GM12878 (cell line): ENCODE results near the gene RICTOR. TPM values are rescaled to one million over a fixed set of nuclear protein-coding genes. Genes with fewer than 3 reads are reported as not detected.

Experiments
- ATAC-seq: fragments of 200-7000 bp; cut with Tn5 transposase; 3 replicates; pipeline ENCODE4 v1.9.1; 2020; ENCODE audit warnings: mild to moderate bottlenecking, moderate library complexity
- BruUV-seq: library from RNA; stranded (reverse); fragments of 400-500 nt; replicated peaks from 2 replicates; lab custom pipeline; 2021; lab: Mats Ljungman, UMichigan
- CTCF ChIA-PET: fragments of 300-600 bp; sonication (Branson Sonifier 250); formaldehyde crosslinking; extraction: SDS; loops from one replicate; lab custom pipeline; 2021; ENCODE audit warnings: inconsistent platforms; lab: Yijun Ruan, JAX
- POLR2A ChIA-PET: fragments of 350-600 bp; formaldehyde crosslinking; extraction: SDS; loops from one replicate; lab custom pipeline; 2021; ENCODE audit warnings: inconsistent platforms; lab: Charles Lee
- RAD21 ChIA-PET: fragments of 300-600 bp; sonication (Branson Sonifier 250); formaldehyde crosslinking; loops from one replicate; lab custom pipeline; 2023; ENCODE audit warnings: antibody characterized with exemption; ENCODE audit not compliant: unreplicated experiment; lab: Charles Lee
- SMC1A ChIA-PET: fragments of 300-600 bp; sonication (Branson Sonifier 250); formaldehyde crosslinking; loops from one replicate; lab custom pipeline; 2023; ENCODE audit not compliant: unreplicated experiment, uncharacterized antibody; lab: Charles Lee
- DNase-seq: peaks from one replicate; pipeline ENCODE4 v3.0.0-alpha.2; 2011; ENCODE audit warnings: low read depth, low spot score
- FAIRE-seq: peaks from 3 replicates; lab custom pipeline; 2011; peaks lifted over from hg19 to GRCh38; lab: Jason Lieb, UNC
- H2AFZ ChIP-seq: 2 replicates; pipeline ENCODE4 v1.6.0; 2011; ENCODE audit warnings: low read depth, low read length, control low read depth; ENCODE audit not compliant: control insufficient read depth
- H3K27ac ChIP-seq: 2 replicates; pipeline ENCODE4 v1.5.1; 2011; ENCODE audit warnings: control low read depth; ENCODE audit not compliant: control insufficient read depth, insufficient read depth
- H3K27me3 ChIP-seq, 2 experiments: replicated peaks in 1 of 2; 2 replicates each; pipeline versions ENCODE4 v1.6.0 to v1.6.1; 2011; ENCODE audit warnings: low read length in 1 of 2; ENCODE audit not compliant: control insufficient read depth in 2 of 2, insufficient read depth in 2 of 2
- H3K36me3 ChIP-seq, 2 experiments: 2 replicates each; pipeline ENCODE4 v1.5.1; 2011; ENCODE audit warnings: low read length in 1 of 2; ENCODE audit not compliant: control insufficient read depth in 2 of 2, insufficient read depth in 2 of 2
- H3K4me1 ChIP-seq: 2 replicates; pipeline ENCODE4 v1.6.1; 2011; ENCODE audit warnings: mild to moderate bottlenecking, low read length, moderate library complexity, mixed read lengths; ENCODE audit not compliant: control insufficient read depth, insufficient read depth
- H3K4me2 ChIP-seq: 2 replicates; pipeline ENCODE4 v1.6.0; 2011; ENCODE audit warnings: control low read depth; ENCODE audit not compliant: control insufficient read depth, insufficient read depth
- H3K4me3 ChIP-seq: fragments of 200-600 bp; sonication (generic); 2 replicates; pipeline ENCODE4 v1.5.1; 2016
- H3K79me2 ChIP-seq: 2 replicates; pipeline ENCODE4 v1.6.0; 2011; ENCODE audit warnings: low read length; ENCODE audit not compliant: control insufficient read depth, insufficient read depth
- H3K9ac ChIP-seq: 2 replicates; pipeline ENCODE4 v1.8.0; 2011; ENCODE audit warnings: low read length, control low read depth, mixed read lengths; ENCODE audit not compliant: control insufficient read depth, insufficient read depth
- H3K9me3 ChIP-seq: replicated peaks from 3 replicates; pipeline ENCODE4 v1.5.1; 2011; ENCODE audit warnings: mild to moderate bottlenecking, low read length; ENCODE audit not compliant: control insufficient read depth, insufficient read depth
- H4K20me1 ChIP-seq: 2 replicates; pipeline ENCODE4 v1.6.0; 2011; ENCODE audit not compliant: control insufficient read depth, insufficient read depth
- CEBPB ChIP-seq, 2 experiments: fragments of 150-350 bp in 1 of 2; IDR thresholded peaks; 2 replicates each; pipeline ENCODE4 v1.6.1; 2012 to 2014; ENCODE audit warnings: low read depth in 2 of 2, low read length in 2 of 2, borderline replicate concordance in 1 of 2, inconsistent platforms in 1 of 2
- EED ChIP-seq: sonication (generic); IDR thresholded peaks from 2 replicates; pipeline ENCODE4 v1.6.1; 2016; ENCODE audit warnings: antibody characterized with exemption, low read depth
- HSF1 ChIP-seq: fragments of 150-350 bp; IDR thresholded peaks from 2 replicates; pipeline ENCODE4 v1.6.1; 2014; ENCODE audit warnings: mild to moderate bottlenecking, low read depth, low read length
- IKZF2 ChIP-seq, 2 experiments: fragments of 450-650 bp; IDR thresholded peaks; 2 replicates each; pipeline ENCODE4 v1.6.1; 2017; ENCODE audit warnings: mild to moderate bottlenecking in 2 of 2, moderate library complexity in 2 of 2
- MXI1 ChIP-seq: fragments of 150-350 bp; IDR thresholded peaks from 2 replicates; pipeline ENCODE4 v1.6.1; 2011; ENCODE audit warnings: low read depth, mild to moderate bottlenecking, inconsistent platforms, low read length, improper control_type of control experiment
- NBN ChIP-seq: fragments of 450-650 bp; IDR thresholded peaks from 2 replicates; pipeline ENCODE4 v1.6.1; 2016
- RAD51 ChIP-seq: fragments of 450-650 bp; IDR thresholded peaks from 2 replicates; pipeline ENCODE4 v1.6.1; 2016; ENCODE audit warnings: moderate library complexity, mild to moderate bottlenecking, inconsistent platforms
- RFX5 ChIP-seq: IDR thresholded peaks from 2 replicates; pipeline ENCODE4 v1.6.1; 2011; ENCODE audit warnings: low read depth, low read length, improper control_type of control experiment
- SREBF2 ChIP-seq: IDR thresholded peaks from 2 replicates; pipeline ENCODE4 v1.6.1; 2012; ENCODE audit warnings: mild to moderate bottlenecking, low read length
- STAT3 ChIP-seq: IDR thresholded peaks from 2 replicates; pipeline ENCODE4 v1.6.1; 2011; ENCODE audit warnings: low read depth, low read length, improper control_type of control experiment
- TARDBP ChIP-seq: IDR thresholded peaks from 2 replicates; pipeline ENCODE4 v1.6.1; 2016; ENCODE audit warnings: borderline replicate concordance
- TCF12 ChIP-seq: IDR thresholded peaks from 2 replicates; pipeline ENCODE4 v1.6.1; 2011; ENCODE audit warnings: low read depth, mild to moderate bottlenecking, low read length
- USF1 ChIP-seq: IDR thresholded peaks from 2 replicates; pipeline ENCODE4 v1.6.1; 2011; ENCODE audit warnings: borderline replicate concordance, low read depth, mild to moderate bottlenecking, moderate library complexity, mixed read lengths, low read length; ENCODE audit not compliant: insufficient read depth; ENCODE audit errors: extremely low read length
- ZBTB33 ChIP-seq: fragments of 450-650 bp; IDR thresholded peaks from 2 replicates; pipeline ENCODE4 v1.6.1; 2017; ENCODE audit warnings: mild to moderate bottlenecking
- WGBS: methylation state at CpG from one replicate; pipeline ENCODE4 v1.1.6; 2016; ENCODE audit warnings: low lambda C conversion rate; ENCODE audit not compliant: insufficient replicate concordance, insufficient coverage; ENCODE audit errors: missing lambda C conversion rate; 5-methylcytosine and 5-hydroxymethylcytosine counted together
- in situ Hi-C: fragments of 300-500 bp; cut with MboI; formaldehyde crosslinking; loops from 9 replicates; pipeline ENCODE4 v1.14.3; 2018; ENCODE audit warnings: mixed read lengths
- intact Hi-C: fragments of 100-400 bp; cut with micrococcal nuclease; formaldehyde crosslinking; loops from one replicate; pipeline ENCODE4 v1.14.2; 2022; ENCODE audit not compliant: unreplicated experiment
- polyA plus RNA-seq, 11 experiments: library from polyadenylated mRNA; depleted of rRNA in 4 of 11; unstranded in 6 of 11; stranded (reverse) in 5 of 11; fragments of >200 nt; fragmentation: Nextera tagmentation in 4 of 11; fragmentation: Illumina TruSeq in 1 of 11; extraction: Ambion mirVana in 4 of 11; extraction: Trizol in 1 of 11; gene quantifications; 1 replicate in 1 of 11; 2 replicates in 10 of 11; pipeline versions ENCODE4 v1.2.1 to v1.2.3, GENCODE V29; 2011 to 2016; ENCODE audit warnings: inconsistent platforms in 2 of 11, missing spikeins in 2 of 11, low read depth in 1 of 11
- total RNA-seq, 4 experiments: library from RNA; depleted of rRNA in 3 of 4; stranded (reverse); fragments of >200 nt in 3 of 4; fragmentation: Illumina TruSeq in 1 of 4; extraction: Trizol in 1 of 4; gene quantifications; 2 replicates each; pipeline versions ENCODE4 v1.2.1 to v1.2.3, GENCODE V29; 2013 to 2021
- TF ChIP-seq, protein P1 (sequence below): fragments of 450-650 bp; IDR thresholded peaks from 2 replicates; pipeline ENCODE4 v1.6.1; 2014; ENCODE audit warnings: mild to moderate bottlenecking
- TF ChIP-seq, protein P2 (sequence below): IDR thresholded peaks from 2 replicates; pipeline ENCODE4 v1.6.1; 2011; ENCODE audit warnings: low read depth, low read length, improper control_type of control experiment, borderline replicate concordance
- TF ChIP-seq, protein P3 (sequence below): fragments of 450-650 bp; IDR thresholded peaks from 2 replicates; pipeline ENCODE4 v1.6.1; 2018; ENCODE audit warnings: borderline replicate concordance, mild to moderate bottlenecking; ENCODE audit not compliant: partially characterized antibody

RICTOR gene
- total and polyA plus RNA-seq, 10 of the 15 experiments (the other 5 are each of a cell fraction or from before 2014, with no cell fraction given) = 2.7 to 23.0 (median 6.9) TPM

GRCh38 chr5:39121315-39121714, 47.1 kb upstream of the RICTOR start:
- SMC1A ChIA-PET = interaction anchor here (1.1 to 2.1 kb wide), 3 partner anchors 10 to 41 kb away, joined by 3 to 7 read pairs (median 3); no protein-coding TSS in a partner anchor
- intact Hi-C loops = no loop called here
- Histone ChIP-seq H3K9ac (no peak overlapping the region), H4K20me1 (no peaks in the 10 kb centered on the region), H3K79me2 (no peaks in the 10 kb centered on the region), H3K4me1 (no peaks in the 10 kb centered on the region)
- BruUV-seq = no TSS peak
- WGBS = 29% methylated on average over 1 of the region's 1 CpG
- TF ChIP-seq SREBF2 (no peak), STAT3 (no peak), MXI1 (no peak), NBN (no peak), HSF1 (no peak), ZBTB33 (no peak), EED (no peak), TCF12 (no peak), TARDBP (no peak), RAD51 (no peak), IKZF2 (IDR thresholded peaks at IDR 0.05) (no peak), CEBPB (IDR thresholded peaks at IDR 0.05; ENCODE audit: borderline replicate concordance in 1 of 2, low read depth in 2 of 2, low read length in 2 of 2) (no peak), USF1 (no peak), RFX5 (no peak)
- TF ChIP-seq, protein P1, sequence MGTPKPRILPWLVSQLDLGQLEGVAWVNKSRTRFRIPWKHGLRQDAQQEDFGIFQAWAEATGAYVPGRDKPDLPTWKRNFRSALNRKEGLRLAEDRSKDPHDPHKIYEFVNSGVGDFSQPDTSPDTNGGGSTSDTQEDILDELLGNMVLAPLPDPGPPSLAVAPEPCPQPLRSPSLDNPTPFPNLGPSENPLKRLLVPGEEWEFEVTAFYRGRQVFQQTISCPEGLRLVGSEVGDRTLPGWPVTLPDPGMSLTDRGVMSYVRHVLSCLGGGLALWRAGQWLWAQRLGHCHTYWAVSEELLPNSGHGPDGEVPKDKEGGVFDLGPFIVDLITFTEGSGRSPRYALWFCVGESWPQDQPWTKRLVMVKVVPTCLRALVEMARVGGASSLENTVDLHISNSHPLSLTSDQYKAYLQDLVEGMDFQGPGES = no peak
- TF ChIP-seq, protein P2, sequence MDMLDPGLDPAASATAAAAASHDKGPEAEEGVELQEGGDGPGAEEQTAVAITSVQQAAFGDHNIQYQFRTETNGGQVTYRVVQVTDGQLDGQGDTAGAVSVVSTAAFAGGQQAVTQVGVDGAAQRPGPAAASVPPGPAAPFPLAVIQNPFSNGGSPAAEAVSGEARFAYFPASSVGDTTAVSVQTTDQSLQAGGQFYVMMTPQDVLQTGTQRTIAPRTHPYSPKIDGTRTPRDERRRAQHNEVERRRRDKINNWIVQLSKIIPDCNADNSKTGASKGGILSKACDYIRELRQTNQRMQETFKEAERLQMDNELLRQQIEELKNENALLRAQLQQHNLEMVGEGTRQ = no peak
- TF ChIP-seq, protein P3, sequence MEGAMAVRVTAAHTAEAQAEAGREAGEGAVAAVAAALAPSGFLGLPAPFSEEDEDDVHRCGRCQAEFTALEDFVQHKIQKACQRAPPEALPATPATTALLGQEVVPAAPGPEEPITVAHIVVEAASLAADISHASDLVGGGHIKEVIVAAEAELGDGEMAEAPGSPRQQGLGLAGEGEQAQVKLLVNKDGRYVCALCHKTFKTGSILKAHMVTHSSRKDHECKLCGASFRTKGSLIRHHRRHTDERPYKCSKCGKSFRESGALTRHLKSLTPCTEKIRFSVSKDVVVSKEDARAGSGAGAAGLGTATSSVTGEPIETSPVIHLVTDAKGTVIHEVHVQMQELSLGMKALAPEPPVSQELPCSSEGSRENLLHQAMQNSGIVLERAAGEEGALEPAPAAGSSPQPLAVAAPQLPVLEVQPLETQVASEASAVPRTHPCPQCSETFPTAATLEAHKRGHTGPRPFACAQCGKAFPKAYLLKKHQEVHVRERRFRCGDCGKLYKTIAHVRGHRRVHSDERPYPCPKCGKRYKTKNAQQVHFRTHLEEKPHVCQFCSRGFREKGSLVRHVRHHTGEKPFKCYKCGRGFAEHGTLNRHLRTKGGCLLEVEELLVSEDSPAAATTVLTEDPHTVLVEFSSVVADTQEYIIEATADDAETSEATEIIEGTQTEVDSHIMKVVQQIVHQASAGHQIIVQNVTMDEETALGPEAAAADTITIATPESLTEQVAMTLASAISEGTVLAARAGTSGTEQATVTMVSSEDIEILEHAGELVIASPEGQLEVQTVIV = no peak
- TF ChIP-seq, all 136 proteins: peak for 0
- Histone ChIP-seq H2AFZ (no peak overlapping the region), H3K36me3 (no peaks in the 10 kb centered on the region), H3K4me2 (no peak overlapping the region), H3K9me3 (no peaks in the 10 kb centered on the region), H3K27me3 (no peaks in the 10 kb centered on the region), H3K27ac (no peak overlapping the region), H3K4me3 (no peak overlapping the region)
- FAIRE-seq (no peak), DNase-seq (no peak), ATAC-seq (no peak)
- in situ Hi-C loops = no loop called here
- POLR2A ChIA-PET = no interaction called here
- CTCF ChIA-PET = interaction anchor here (1.2 to 2.5 kb wide), 4 partner anchors 14 to 255 kb away, joined by 4 to 10 read pairs (median 4); no protein-coding TSS in a partner anchor
- RAD21 ChIA-PET = no interaction called here
